Activated B cell treated with CpG ODN at 0.5 μM for 24 hours (primary cell): ENCODE results near the gene PRR18. TPM values are rescaled to one million over a fixed set of nuclear protein-coding genes. Genes with fewer than 3 reads are reported as not detected.

ENCODE experiments used
- ATAC-seq: fragments of 200-7000 bp; cut with Tn5 transposase; one replicate; pipeline ENCODE4 v1.10.0; 2021; ENCODE audit warnings: low read depth, mild to moderate bottlenecking, moderate library complexity
- CTCF ChIA-PET: fragments of 350-600 bp; sonication (Branson Sonifier 250); formaldehyde crosslinking; loops from one replicate; lab custom pipeline; 2021; ENCODE audit warnings: antibody characterized with exemption; lab: Charles Lee
- POLR2A ChIA-PET: fragments of 350-600 bp; sonication (Branson Sonifier 250); formaldehyde crosslinking; loops from one replicate; lab custom pipeline; 2021; ENCODE audit warnings: antibody characterized with exemption; lab: Charles Lee
- DNase-seq: peaks from one replicate; pipeline ENCODE4 v3.0.0; 2022
- H3K27ac Mint-ChIP-seq: one replicate; pipeline ENCODE4 v1.8.0; 2020; ENCODE audit warnings: mixed read lengths
- H3K27me3 Mint-ChIP-seq: one replicate; pipeline ENCODE4 v1.8.0; 2021; ENCODE audit warnings: mixed read lengths
- H3K36me3 Mint-ChIP-seq: one replicate; pipeline ENCODE4 v1.8.0; 2021; ENCODE audit warnings: low read depth, mixed read lengths
- H3K4me1 Mint-ChIP-seq: one replicate; pipeline ENCODE4 v1.8.0; 2021; ENCODE audit warnings: mixed read lengths
- H3K4me3 Mint-ChIP-seq: one replicate; pipeline ENCODE4 v1.8.0; 2020; ENCODE audit warnings: mild to moderate bottlenecking, mixed read lengths
- H3K9me3 Mint-ChIP-seq: one replicate; pipeline ENCODE4 v1.8.0; 2020; ENCODE audit warnings: mixed read lengths
- intact Hi-C: fragments of 100-400 bp; cut with micrococcal nuclease; formaldehyde crosslinking; loops from one replicate; pipeline ENCODE4 v1.15.1; 2024
- total RNA-seq: library from RNA; stranded (reverse); gene quantifications from 2 replicates; pipeline ENCODE4 v1.2.3, GENCODE V29; 2022
- TF ChIP-seq, protein P1 (sequence below): fragments of 200-600 bp; IDR thresholded peaks from one replicate; pipeline ENCODE4 v1.8.0; 2022; ENCODE audit warnings: antibody characterized with exemption, mild to moderate bottlenecking

PRR18 gene
- total RNA-seq, 1 donor from 2014 or later: not detected

DNA sequence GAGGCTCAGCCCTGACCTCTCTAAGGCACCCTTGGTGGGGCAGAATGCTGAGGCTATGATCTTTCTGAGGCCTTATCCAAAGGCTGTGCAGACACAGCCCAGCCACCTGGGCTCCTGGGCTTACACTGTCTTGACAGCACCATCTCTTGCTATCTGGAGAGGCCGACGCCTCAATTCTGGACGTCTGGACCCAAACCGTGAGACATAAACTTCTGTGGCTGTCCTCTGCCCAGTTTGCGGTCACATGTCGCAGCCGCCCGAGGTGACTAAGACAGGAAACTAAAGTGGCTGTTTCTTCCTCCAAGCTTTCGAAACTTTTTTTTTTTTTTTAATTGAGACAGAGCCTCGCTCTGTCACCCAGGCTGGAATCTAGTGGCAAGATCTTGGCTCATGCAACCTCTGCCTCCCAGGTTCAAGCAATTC, 49.3 kb downstream of the PRR18 start:
- H3K4me1 Mint-ChIP-seq: peaks cover 21% of the 10 kb centered on the region
- H3K36me3 Mint-ChIP-seq: no peaks in the 10 kb centered on the region
- intact Hi-C loops: loop anchor here (10.0 kb wide), 1 partner anchor 94 kb away; the partner anchor contains the start of gene TBXT
- ATAC-seq: peak; percentile 42
- peaks cover 8% of the 10 kb centered on the region for H3K27me3 Mint-ChIP-seq
- CTCF ChIA-PET: interaction anchor here (2.0 kb wide), 1 partner anchor 17 kb away, joined by 5 read pairs; no protein-coding TSS in a partner anchor
- POLR2A ChIA-PET: no interaction called here
- no peak overlapping the region for H3K27ac Mint-ChIP-seq
- H3K4me3 Mint-ChIP-seq: peak overlapping the region; percentile 50
- TF ChIP-seq, protein P1, sequence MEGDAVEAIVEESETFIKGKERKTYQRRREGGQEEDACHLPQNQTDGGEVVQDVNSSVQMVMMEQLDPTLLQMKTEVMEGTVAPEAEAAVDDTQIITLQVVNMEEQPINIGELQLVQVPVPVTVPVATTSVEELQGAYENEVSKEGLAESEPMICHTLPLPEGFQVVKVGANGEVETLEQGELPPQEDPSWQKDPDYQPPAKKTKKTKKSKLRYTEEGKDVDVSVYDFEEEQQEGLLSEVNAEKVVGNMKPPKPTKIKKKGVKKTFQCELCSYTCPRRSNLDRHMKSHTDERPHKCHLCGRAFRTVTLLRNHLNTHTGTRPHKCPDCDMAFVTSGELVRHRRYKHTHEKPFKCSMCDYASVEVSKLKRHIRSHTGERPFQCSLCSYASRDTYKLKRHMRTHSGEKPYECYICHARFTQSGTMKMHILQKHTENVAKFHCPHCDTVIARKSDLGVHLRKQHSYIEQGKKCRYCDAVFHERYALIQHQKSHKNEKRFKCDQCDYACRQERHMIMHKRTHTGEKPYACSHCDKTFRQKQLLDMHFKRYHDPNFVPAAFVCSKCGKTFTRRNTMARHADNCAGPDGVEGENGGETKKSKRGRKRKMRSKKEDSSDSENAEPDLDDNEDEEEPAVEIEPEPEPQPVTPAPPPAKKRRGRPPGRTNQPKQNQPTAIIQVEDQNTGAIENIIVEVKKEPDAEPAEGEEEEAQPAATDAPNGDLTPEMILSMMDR: no peak
- DNase-seq: no peak
- H3K9me3 Mint-ChIP-seq: peaks cover 3% of the 10 kb centered on the region

DNA sequence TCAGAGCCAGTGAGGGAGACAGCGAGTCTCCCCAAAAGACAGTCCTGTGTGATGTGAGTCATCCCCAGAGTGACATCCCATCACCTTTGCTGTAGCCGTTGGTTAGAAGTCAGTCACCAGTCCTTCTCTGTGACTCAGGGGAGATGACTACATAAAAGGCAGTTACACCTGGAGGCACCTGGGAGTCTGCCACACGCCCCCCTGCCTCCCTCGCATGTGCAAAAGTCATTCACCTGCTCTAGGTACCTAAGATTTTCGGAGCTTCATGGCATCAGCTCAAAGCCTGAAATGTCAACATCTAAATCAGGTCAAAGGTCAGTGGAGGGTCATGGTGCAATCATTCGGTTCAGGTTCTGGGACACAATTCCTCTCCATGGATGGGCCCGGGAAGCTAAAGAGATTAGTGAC, 50.3 kb downstream of the PRR18 start:
- ATAC-seq (no peak), DNase-seq (no peak)
- Mint-ChIP-seq H3K27me3 (peaks cover 8% of the 10 kb centered on the region), H3K4me3 (no peak overlapping the region), H3K4me1 (peaks cover 24% of the 10 kb centered on the region), H3K27ac (no peak overlapping the region), H3K36me3 (no peaks in the 10 kb centered on the region), H3K9me3 (peaks cover 3% of the 10 kb centered on the region)
- intact Hi-C loops: loop anchor here (10.0 kb wide), 1 partner anchor 93 kb away; the partner anchor contains the start of gene TBXT
- ChIA-PET POLR2A (interaction anchor here (0.5 kb wide), 1 partner anchor 84 kb away, joined by 3 read pairs; no protein-coding TSS in a partner anchor), CTCF (interaction anchor here (2.0 kb wide), 1 partner anchor 18 kb away, joined by 5 read pairs; no protein-coding TSS in a partner anchor)
- TF ChIP-seq, protein P1: no peak

Other genes with a start within 250 kb of the PRR18 start
- gene TBXT, start 140.5 kb downstream of the PRR18 start, total RNA-seq: 0.10 and 0.24 TPM in 2 replicates
- 44.6 and 49.5 TPM in 2 replicates for gene SFT2D1, start 34.2 kb upstream of the PRR18 start, total RNA-seq
- gene MPC1, start 74.5 kb upstream of the PRR18 start, total RNA-seq: 16.7 and 17.3 TPM in 2 replicates